GM12864 (cell line): ENCODE results near the gene HEBP1.

Experiments
- DNase-seq: peaks from one replicate; pipeline ENCODE4 v3.0.0-alpha.2; 2011; ENCODE audit warnings: low read depth
- H3K4me3 ChIP-seq: 2 replicates; pipeline ENCODE4 v1.5.1; 2011; ENCODE audit warnings: mild to moderate bottlenecking, low read depth, low read length, control low read depth
- CTCF ChIP-seq: IDR thresholded peaks from 2 replicates; pipeline ENCODE4 v1.5.1; 2011; ENCODE audit warnings: low read depth, mild to moderate bottlenecking, moderate library complexity, low read length, control low read depth, inconsistent platforms; ENCODE audit errors: missing control alignments

HEBP1 gene

GRCh38 chr12:13032164-13032563 is 32.1 kb upstream of the HEBP1 start:
- DNase-seq: no peak
- no peak overlapping the region for H3K4me3 ChIP-seq
- no peak for TF ChIP-seq CTCF

GRCh38 chr12:13030541-13031291 is 30.7 kb upstream of the HEBP1 start:
- no peak overlapping the region for H3K4me3 ChIP-seq
- no peak for TF ChIP-seq CTCF

GRCh38 chr12:13028825-13029570 is 28.9 kb upstream of the HEBP1 start:
- no peak overlapping the region for H3K4me3 ChIP-seq
- TF ChIP-seq CTCF: no peak
- DNase-seq: no peak

More at GRCh38 chr12:13030541-13031291, 30.7 kb upstream of the HEBP1 start:
- DNase-seq: no peak

GRCh38 chr12:13027508-13027907 is 27.4 kb upstream of the HEBP1 start:
- no peak for TF ChIP-seq CTCF
- no peak for DNase-seq
- no peak overlapping the region for H3K4me3 ChIP-seq

GRCh38 chr12:13027032-13027431 is 27.0 kb upstream of the HEBP1 start:
- DNase-seq: no peak
- no peak for TF ChIP-seq CTCF
- no peak overlapping the region for H3K4me3 ChIP-seq

GRCh38 chr12:13026286-13026685 is 26.2 kb upstream of the HEBP1 start:
- DNase-seq: no peak
- H3K4me3 ChIP-seq: no peak overlapping the region
- TF ChIP-seq CTCF: no peak
